ENCODE results near the gene WNK2.

Gene WNK2

DNA sequence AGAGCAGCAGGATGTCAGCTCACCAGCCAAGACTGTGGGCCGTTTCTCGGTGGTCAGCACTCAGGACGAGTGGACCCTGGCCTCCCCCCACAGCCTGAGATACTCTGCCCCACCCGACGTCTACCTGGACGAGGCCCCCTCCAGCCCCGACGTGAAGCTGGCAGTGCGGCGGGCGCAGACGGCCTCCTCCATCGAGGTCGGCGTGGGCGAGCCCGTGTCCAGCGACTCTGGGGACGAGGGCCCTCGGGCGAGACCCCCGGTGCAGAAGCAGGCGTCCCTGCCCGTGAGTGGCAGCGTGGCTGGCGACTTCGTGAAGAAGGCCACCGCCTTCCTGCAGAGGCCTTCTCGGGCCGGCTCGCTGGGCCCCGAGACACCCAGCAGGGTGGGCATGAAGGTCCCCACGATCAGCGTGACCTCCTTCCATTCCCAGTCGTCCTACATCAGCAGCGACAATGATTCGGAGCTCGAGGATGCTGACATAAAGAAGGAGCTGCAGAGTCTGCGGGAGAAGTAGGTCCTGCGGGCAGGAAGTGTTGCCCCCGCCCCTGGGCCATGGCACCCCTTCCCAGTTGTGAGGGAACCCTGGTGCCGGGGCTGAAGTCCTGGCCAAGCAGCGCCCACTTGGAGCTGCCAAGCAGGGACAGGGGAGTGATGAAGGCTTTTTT lies 108.9 kb downstream of the WNK2 start:
- no peak for DNase-seq (ENCODE audit: low read depth, low spot score)

DNA sequence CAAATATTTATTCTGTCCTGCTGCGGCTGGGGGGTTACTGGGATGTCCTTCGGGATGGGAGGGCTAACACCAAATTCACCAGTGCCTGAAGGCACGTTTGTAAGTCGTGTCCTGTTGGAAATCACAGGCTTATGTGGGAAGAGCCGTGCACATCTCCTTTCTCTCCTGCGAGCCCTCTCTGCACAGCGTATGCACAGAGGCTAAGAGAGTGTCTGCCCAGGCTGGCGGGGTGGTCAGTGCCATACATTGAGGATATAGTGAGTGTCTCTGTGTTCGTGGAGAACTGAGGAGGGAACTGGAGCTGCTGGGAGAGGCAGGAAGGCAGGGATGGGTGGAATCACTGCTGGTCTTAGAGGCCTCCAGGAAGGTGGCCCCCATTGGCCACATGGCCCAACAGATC lies 110.1 kb downstream of the WNK2 start:
- no peak for DNase-seq (ENCODE audit: low read depth, low spot score)

DNA sequence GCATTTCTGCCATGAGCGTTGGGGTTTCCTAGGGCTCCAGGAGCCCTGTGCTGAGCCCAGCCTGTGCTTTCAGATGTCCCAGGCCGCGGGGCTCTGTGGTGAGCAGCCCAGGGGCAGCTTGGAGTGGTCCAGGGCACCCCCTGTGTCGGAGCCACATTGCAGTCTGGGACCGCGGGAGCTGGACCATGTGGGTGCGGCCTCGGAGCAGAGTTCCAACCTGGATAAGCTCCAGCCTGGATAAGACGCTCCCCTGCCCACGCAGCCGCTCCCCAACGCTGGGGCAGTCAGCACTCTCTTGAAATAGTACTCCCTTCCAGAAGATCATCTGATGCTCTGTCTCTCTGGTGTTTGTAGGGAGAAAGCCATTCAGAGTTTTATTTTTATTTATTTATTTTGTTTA lies 111.1 kb downstream of the WNK2 start:
- no peak for DNase-seq (ENCODE audit: low read depth, low spot score)

DNA sequence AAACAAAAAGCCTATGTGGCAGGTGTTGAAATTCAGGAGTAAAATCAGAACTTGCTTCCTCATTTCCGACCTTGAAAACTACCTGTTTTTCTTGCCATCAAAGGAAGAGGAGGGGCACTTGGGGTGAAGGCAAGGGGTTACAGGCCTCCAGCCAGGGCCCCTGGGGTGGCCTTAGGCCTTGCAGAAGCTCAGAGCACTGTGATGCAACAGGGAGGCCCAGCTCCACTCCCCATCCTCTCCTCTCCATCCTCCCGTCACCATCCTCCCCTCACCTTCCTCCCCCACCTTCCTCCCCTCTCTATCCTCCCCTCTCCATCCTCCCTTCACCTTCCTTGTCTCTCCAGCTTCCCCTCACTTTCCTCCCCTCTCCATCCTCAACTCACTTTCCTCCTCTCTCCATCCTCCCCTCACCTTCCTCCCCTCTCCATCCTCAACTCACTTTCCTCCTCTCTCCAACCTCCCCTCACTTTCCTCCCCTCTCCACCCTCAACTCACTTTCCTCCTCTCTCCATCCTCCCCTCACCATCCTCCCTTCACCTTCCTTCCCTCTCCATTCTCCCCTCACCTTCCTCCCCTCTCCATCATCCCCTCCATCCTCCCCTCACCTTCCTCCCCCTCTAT lies 111.6 kb downstream of the WNK2 start:
- DNase-seq (ENCODE audit: low read depth, low spot score): no peak

DNA sequence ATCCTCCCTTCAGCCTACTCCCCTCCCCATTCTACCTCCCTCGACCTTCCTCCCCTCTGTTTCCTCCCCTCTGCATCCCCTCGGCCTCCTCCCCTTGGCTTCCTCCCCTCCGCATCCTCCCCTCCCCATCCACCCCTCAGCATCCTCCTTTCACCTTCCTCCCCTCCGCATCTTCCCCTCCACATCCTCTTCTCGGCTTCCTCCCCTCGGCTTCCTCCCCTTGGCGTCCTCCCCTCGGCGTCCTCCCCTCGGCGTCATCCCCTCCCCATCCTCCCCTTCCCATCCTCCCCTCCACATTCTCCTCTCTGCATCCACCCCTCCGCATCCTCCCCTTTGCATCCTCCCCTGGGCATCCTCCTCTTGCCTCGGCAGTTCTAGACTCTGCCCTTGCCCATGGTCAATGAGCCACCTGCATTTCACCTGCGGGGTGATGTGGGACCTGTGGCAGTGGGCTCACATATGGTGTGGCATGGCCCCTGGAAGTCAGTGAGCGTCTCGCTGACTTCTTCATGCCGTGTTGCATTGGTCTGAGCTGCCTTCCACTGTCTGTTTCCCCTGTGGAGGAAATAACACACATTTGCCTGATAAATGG lies 113.0 kb downstream of the WNK2 start:
- DNase-seq (ENCODE audit: low read depth, low spot score): no peak

DNA sequence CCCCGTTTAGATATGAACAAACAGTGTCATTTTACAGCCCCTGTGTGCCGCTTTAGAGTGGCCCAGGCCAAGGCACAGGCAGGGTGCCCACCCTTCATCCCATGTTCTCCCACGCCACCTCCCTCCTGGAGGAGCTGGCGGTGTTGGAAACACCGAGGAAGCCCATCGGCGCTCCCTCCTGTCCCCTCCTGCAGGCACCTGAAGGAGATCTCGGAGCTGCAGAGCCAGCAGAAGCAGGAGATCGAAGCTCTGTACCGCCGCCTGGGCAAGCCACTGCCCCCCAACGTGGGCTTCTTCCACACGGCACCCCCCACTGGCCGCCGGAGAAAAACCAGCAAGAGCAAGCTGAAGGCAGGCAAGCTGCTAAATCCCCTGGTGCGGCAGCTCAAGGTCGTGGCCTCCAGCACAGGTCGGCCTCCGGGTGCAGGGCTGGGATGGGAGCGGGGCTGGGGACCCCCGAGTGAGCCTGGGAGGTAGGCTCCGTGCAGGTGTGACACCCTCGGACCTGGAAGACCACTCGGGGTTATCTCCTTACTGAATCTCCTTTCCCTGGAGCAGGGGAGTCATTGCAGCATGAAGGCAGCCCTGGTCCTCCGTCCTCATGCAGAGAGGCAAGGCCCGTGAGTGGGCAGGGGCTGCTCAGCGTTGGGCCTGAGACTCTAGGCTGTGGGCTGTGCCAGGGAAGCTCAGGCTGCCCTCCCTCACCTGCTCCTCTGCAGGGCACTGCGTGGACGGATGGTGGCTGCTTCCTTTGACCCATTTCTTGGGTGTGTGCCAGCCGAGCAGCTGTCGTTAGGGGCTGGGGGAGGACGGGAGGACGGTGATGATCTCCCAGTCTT lies 113.9 kb downstream of the WNK2 start:
- no peak for DNase-seq (ENCODE audit: low read depth, low spot score)

DNA sequence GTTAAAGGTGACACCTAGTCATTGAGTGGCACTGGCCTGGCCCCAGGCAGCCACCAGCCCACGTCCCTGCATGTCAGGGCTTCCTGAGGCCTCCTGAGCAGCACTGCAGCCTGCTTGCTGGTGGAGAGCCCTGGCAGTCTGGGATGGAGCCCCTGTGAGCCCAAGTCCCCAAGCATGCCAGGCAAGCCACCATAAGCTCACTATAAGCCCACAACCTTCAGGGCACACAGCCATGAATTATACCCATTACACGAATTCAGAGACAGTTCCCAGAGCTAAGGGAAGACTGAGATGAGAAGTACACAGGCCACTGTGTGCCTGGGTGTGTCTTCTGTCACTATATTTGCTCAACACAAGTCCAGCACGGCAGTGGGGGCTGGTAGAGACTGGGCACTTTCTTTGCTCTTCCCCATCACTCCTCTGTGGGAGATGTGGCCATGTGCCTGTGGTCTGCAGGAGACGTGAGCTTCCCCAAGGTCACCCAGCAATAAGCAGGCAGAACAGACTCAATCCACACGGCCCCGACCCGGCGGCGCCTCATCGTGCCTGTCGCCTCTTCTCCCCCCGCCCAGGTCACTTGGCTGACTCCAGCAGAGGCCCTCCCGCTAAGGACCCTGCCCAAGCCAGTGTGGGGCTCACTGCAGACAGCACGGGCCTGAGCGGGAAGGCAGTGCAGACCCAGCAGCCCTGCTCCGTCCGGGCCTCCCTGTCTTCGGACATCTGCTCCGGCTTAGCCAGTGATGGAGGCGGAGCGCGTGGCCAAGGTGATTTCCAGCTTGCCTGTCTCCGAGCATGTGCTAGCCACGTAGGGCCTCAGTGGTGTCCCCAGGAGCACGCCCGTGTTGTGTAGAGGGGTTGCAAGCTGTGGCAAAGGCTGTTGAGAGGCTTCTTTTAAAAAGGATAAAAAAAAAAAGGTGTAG lies 114.8 kb downstream of the WNK2 start:
- DNase-seq (ENCODE audit: low read depth, low spot score): no peak

DNA sequence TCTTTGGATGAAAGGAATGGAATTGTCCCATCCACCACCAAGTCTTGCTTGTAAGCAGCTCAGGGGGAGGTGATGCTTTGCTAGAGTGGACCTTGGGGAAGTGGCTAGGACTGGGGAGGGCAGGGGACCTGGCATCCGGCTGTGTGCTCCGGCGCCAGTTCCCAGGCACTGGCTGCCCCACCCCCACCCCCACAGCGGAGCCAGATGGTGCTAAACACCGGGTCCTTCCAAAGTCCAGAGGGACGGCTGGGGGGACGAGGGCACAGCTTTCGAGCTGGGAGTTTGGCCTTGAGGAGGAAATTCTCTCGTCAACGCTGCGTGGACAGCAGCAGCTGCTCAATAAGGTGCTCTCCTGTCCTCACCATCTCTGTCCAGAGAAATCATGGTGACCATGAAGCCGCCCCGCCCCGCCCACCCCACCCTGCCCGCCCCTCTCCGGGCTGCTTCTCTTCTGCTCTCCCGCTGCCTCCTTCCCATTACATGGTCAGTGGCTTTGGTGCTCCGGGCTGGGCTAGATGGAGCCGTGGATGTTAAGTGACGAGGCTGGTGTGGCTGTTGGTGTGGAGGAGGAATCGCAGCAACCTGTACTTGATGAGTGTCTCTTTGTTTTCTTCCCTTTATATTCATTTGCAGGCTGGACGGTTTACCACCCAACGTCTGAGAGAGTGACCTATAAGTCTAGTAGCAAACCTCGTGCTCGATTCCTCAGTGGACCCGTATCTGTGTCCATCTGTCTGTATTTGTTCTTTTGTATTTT lies 115.7 kb downstream of the WNK2 start:
- DNase-seq (ENCODE audit: low read depth, low spot score): no peak

DNA sequence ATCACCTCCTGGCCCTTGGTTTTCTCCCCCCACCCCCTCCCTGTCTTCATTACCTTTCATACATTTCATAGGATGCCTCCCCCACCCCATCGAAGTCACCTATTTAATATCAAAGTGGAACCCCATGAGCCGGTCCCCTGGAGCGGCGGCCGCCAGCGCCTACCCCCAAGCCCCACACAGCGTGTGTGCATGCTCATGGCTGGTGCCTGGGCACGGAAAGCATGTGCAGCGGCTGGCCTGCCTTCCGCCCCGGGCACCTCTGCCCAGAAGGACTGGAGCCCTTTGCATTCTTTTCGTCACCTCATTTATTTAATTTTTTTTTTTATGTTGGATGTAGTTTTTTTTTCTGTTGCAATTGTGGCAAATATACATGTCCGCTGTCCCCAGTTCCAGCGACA lies 116.2 kb downstream of the WNK2 start:
- DNase-seq (ENCODE audit: low read depth, low spot score): no peak

DNA sequence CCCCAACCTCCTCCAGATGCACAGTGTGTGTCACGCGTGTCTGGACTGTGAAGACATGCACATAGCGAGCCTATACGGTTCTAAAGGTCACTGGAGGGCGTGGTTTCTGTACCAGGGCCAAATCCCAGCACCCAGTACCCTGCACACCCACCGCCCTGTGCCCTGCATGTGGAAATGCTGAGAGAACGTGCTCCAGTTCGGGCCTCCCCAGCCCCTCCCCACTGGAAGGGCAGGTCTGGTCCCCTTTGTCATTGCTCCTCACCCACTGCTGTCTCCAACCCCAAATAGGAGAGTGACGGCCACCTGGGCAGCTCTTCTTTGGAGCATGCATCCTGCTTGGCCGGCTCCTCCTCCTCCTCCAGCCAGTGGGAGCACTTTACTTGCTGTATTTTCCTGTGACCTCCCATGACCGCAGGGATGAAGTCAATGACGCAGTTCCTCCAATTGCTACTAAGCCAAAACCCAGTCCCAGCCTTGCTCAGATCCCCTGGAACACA lies 116.7 kb downstream of the WNK2 start:
- no peak for DNase-seq (ENCODE audit: low read depth, low spot score)

DNA sequence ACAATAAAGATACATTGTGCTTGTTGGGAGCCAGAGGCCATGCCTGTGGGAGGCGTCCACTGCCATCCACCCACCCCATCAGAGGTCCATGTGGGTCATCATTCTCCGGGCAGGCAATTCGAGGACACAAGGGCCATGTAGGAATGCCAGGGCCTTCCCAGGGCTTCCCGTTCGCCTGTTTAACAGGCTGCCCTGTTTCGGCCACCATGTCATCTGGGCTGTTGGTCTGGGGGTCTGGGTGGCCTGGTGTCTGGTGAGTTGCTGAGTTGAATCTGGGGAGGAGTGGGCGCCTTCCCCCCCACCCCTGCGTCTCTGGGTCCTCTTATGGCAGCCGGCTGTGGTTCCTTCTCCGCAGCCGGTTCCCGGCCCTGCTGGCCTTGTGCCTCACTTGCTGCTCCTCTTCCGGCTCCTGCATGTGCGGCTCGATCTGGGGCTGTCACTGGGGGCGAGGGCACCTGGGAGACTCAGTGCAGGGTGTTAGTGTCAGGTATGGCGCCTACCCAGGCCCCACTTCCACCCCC lies 117.4 kb downstream of the WNK2 start:
- DNase-seq (ENCODE audit: low read depth, low spot score): no peak

DNA sequence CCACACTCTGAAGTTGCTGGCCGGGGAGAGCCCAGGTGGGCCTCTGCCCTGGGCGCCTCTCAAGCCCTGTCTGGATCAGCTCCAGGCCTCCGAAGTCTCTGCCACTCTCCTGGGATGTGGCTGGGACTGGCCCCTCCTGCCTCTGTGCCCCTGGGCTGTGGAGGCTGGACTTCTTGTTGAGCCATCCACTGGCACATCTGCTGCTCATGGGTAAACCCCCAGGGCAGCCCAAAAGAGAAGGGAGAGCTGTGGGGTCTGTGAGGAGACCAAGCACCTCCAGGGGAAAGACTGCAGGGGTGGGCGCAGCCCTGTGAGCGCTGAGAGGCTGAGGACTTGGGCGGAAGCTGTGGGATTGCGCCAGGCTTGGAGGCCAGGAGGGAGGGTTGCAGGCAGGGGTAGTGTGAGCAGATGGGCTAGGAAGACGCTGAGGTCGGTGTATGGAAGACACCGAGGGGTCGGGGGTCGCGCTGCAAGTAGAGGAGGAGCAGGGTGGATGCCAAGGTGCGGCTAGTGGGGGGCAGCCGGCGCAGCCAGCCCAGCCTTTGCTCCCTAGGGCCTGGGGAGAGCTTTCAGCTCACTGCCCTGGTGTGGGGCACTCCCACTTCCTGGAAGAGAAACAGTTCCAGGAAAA lies 118.1 kb downstream of the WNK2 start:
- DNase-seq (ENCODE audit: low read depth, low spot score): no peak

DNA sequence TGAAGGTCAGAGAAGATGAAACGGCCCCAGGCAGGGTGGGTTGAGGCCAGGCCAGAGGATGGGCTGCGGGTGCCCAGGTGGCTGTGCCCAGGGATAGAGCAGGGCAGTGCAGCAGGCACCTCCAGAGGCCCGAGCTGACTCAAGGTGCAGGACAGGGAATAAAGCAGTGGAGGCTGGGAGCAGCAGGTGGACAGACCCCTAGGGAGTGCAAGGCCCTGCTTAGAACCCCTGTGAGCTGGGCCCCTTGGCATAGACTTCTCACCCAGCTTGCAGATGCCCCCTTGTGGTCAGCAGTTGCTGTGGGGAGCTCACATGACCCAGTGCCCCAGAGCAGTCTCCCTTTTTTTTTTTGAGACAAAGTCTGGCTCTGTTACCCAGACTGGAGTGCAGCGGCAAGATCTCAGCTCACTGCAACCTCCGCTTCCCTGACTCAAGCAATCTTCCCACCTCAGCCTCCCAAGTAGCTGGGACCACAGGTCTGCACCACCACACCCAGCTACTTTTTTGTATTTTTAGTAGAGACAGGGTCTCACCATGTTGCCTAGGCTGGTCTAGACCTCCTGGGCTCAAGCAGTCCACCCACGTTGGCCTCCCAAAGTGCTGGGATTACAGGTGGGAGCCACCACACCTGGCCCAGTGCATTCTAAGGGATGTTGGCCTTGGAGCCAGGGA lies 118.8 kb downstream of the WNK2 start:
- DNase-seq (ENCODE audit: low read depth, low spot score): no peak

DNA sequence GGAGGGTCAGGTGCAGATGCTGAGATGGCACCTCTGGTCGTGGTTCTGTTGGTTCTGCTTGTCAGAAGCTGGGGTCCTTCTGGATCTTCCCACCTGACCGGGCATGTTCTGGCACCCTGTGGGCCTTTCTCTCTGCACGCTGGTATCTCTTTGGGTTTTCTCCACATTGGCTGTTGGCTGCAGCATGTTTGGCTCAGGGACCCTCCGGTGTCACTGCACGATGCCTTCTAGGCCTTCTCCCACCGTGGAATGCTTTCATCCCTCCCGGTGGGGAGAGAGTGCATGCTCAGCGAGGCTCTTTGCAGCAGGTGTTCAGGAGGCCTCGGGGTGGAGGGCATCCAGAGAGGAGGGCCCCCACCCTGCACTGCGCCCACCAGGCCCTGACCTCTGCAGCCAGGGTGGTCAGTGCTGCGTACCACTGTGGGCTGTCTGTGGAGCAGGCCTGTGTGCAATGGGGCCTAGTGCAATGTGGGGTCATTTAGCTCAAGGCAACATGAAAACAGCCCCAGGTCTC lies 119.4 kb downstream of the WNK2 start:
- DNase-seq (ENCODE audit: low read depth, low spot score): no peak

DNA sequence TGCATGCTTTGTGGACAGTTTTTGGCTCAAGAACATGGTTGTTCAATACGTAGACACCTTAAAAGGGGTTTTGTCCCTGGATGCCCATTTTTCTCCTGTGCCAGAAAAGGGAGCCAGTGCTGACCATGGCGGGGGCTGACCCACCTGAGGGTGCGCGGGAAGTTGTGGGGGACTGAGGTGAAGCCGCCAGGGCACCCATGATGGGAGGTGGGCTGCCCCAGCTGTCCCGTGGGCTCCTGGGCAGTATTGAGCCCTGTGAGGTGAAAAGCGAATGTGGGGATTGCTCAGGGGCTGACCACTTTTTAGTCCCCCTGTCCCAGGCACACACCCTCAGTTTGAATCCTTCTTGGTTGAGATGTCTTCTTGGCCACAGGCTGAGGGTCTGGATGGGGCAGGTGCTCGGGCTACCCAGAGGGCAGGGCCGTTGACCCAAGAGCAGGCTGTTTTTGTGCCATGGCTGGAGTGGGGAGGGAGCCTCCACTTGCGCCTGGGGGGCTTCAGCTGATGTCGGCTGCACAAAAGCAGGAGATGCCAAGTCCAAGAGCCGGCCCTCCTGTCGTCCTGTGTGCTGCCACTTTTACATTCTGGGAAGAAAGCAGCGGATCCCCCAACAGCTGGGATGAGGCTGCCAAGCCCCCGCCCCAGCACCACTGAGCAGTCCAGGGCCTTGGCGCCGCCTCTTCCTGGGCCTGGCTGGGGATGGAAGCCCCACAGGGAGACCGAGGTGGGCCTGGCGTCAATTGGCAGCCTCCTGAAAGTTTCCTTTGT lies 120.1 kb downstream of the WNK2 start:
- no peak for DNase-seq (ENCODE audit: low read depth, low spot score)

DNA sequence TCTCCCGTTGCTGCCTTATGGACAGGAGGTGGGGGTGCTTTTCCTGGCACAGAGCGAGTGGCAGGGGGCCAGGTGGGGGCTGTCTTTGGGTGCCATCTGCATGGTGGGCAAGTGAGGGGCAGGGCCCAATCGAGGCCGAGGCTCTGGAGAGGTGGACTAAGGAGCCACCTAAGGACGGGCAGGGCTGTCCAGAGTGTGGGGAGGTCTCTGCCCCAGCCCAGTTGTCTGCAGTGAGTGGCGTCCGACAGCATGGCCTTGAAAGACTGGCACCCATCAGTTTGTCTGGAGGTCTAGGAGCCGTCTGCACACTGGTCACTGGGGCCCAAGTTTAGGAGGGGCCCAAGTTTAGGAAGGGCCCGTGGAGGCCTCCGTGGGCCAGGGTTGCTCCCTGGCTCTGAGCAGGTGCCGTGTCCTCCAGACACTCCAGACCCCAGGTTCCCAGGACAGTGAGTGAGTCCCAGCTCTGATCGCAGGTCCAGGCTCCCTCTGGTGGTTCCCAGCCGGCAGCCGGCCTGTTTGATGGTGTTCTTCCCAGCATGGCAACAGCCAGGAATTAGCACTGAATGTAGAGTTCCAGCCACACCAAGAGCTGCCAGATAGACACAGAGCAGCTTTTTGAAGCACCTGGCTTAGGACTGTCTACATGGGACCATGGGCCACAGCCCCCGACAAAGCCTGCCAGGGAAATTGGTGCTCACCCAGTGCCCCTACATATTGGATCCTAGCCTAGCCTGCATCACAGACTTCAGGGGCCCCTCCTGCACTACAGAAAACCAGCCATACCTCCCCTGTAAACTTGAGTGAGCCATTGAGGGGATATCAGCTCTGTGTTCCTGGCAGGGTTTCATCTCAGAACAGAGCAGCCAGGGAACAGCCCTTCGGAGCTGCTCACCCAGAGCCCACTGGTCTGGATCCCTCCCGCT lies 120.9 kb downstream of the WNK2 start:
- no peak for DNase-seq (ENCODE audit: low read depth, low spot score)

DNA sequence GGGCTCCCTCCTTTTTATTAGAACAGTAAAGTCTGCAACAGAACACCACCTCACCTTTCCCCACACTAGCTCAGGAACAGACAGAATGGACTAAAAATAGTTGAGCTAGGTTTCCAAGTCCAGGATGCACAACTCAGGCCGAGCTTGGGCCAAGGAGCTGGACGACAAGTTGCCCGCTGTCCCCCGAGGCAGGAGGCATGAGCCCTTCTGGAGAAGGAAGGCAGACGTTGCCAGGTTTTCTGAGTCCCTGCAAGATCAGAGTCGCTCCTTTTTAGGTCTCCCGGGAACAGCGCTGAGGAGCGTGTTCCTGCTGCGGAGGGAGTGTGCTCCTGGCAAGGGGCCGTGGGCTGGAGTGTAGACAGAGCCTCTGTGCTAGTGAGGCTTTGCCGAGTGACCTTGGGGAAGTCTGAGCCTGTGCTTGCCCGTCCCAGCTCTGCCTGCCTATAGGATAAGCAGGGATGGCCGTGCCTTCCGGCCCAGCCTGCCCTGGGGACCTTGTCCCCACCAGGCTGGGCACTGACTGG lies 121.6 kb downstream of the WNK2 start:
- no peak for DNase-seq (ENCODE audit: low read depth, low spot score)

Measured in brain pericyte (primary cell).